Activated naive CD8-positive, alpha-beta T cell treated with anti-CD3 and anti-CD28 coated beads, Interleukin-2, amount 50 U/mL, for 24 hours (primary cell): ENCODE results near the gene PREPL.
"Not testable (repeated sequence)": the region's sequence is repeated elsewhere in the genome, so short reads cannot be mapped to it uniquely, and the experiment has no call there.

Source experiments
- ATAC-seq: fragments of 150-1000 bp; cut with Tn5 transposase; one replicate; pipeline ENCODE4 v1.10.0; 2021
- DNase-seq: peaks from one replicate; pipeline ENCODE4 v3.0.0; 2021
- H3K27ac Mint-ChIP-seq: one replicate; pipeline ENCODE4 v1.8.0; 2021; ENCODE audit warnings: mild to moderate bottlenecking, mixed read lengths
- H3K27me3 Mint-ChIP-seq: one replicate; pipeline ENCODE4 v1.8.0; 2021; ENCODE audit warnings: mixed read lengths
- H3K36me3 Mint-ChIP-seq: one replicate; pipeline ENCODE4 v1.8.0; 2021; ENCODE audit warnings: low read depth, mixed read lengths
- H3K4me1 Mint-ChIP-seq: one replicate; pipeline ENCODE4 v1.8.0; 2021; ENCODE audit warnings: mixed read lengths
- H3K4me3 Mint-ChIP-seq: one replicate; pipeline ENCODE4 v1.8.0; 2021; ENCODE audit warnings: mild to moderate bottlenecking, moderate library complexity, mixed read lengths
- H3K9me3 Mint-ChIP-seq: one replicate; pipeline ENCODE4 v1.8.0; 2021; ENCODE audit warnings: mixed read lengths

PREPL gene

GRCh38 chr2:44328750-44329149 is 32.5 kb downstream of the PREPL start:
- peaks cover 2% of the 10 kb centered on the region for H3K4me1 Mint-ChIP-seq
- H3K9me3 Mint-ChIP-seq, result no peaks in the 10 kb centered on the region
- no peak for ATAC-seq
- H3K27ac Mint-ChIP-seq, result no peak overlapping the region
- no peak for DNase-seq
- H3K27me3 Mint-ChIP-seq, result no peaks in the 10 kb centered on the region
- no peak overlapping the region for H3K4me3 Mint-ChIP-seq
- peaks cover 38% of the 10 kb centered on the region for H3K36me3 Mint-ChIP-seq

- peaks cover 2% of the 10 kb centered on the region for H3K4me1 Mint-ChIP-seq
These were observed 34.6 kb downstream of the PREPL start for GRCh38 chr2:44326548-44327264.

GRCh38 chr2:44325897-44326296 is 35.4 kb downstream of the PREPL start:
- H3K27ac Mint-ChIP-seq, result no peak overlapping the region
- DNase-seq, result no peak
- H3K4me1 Mint-ChIP-seq, result peaks cover 2% of the 10 kb centered on the region
- ATAC-seq, result no peak
- H3K4me3 Mint-ChIP-seq, result no peak overlapping the region
- peaks cover 45% of the 10 kb centered on the region for H3K36me3 Mint-ChIP-seq
- no peaks in the 10 kb centered on the region for H3K27me3 Mint-ChIP-seq
- H3K9me3 Mint-ChIP-seq, result no peaks in the 10 kb centered on the region

More at GRCh38 chr2:44326548-44327264, 34.6 kb downstream of the PREPL start:
- Mint-ChIP-seq H3K27me3 (no peaks in the 10 kb centered on the region), H3K4me3 (no peak overlapping the region), H3K36me3 (peaks cover 43% of the 10 kb centered on the region), H3K27ac (no peak overlapping the region), H3K9me3 (no peaks in the 10 kb centered on the region)
- no peak for DNase-seq
- no peak for ATAC-seq

GRCh38 chr2:44324971-44325426 is 36.3 kb downstream of the PREPL start:
- H3K36me3 Mint-ChIP-seq, result peaks cover 43% of the 10 kb centered on the region
- H3K27me3 Mint-ChIP-seq, result no peaks in the 10 kb centered on the region
- no peak for ATAC-seq
- no peaks in the 10 kb centered on the region for H3K9me3 Mint-ChIP-seq
- DNase-seq, result no peak
- H3K4me3 Mint-ChIP-seq, result no peak overlapping the region
- peaks cover 2% of the 10 kb centered on the region for H3K4me1 Mint-ChIP-seq
- H3K27ac Mint-ChIP-seq, result no peak overlapping the region

- Mint-ChIP-seq H3K36me3 (peaks cover 47% of the 10 kb centered on the region), H3K27ac (no peak overlapping the region), H3K27me3 (no peaks in the 10 kb centered on the region), H3K4me1 (no peaks in the 10 kb centered on the region), H3K9me3 (no peaks in the 10 kb centered on the region), H3K4me3 (no peak overlapping the region)
- DNase-seq (no peak), ATAC-seq (no peak)
These were observed 39.9 kb downstream of the PREPL start for GRCh38 chr2:44321360-44321759.

GRCh38 chr2:44320832-44321231 is 40.5 kb downstream of the PREPL start:
- Mint-ChIP-seq H3K27ac (no peak overlapping the region), H3K27me3 (no peaks in the 10 kb centered on the region), H3K4me3 (no peak overlapping the region), H3K4me1 (no peaks in the 10 kb centered on the region), H3K9me3 (no peaks in the 10 kb centered on the region), H3K36me3 (peaks cover 49% of the 10 kb centered on the region)
- DNase-seq (no peak), ATAC-seq (no peak)

- Mint-ChIP-seq H3K27ac (no peak overlapping the region), H3K27me3 (no peaks in the 10 kb centered on the region), H3K4me1 (no peaks in the 10 kb centered on the region), H3K4me3 (no peak overlapping the region), H3K9me3 (peaks cover 24% of the 10 kb centered on the region), H3K36me3 (peaks cover 64% of the 10 kb centered on the region)
- no peak for DNase-seq
- no peak for ATAC-seq
These were observed 45.3 kb downstream of the PREPL start for GRCh38 chr2:44315945-44316344.

GRCh38 chr2:44314362-44314761 is 46.9 kb downstream of the PREPL start:
- DNase-seq (no peak), ATAC-seq (no peak)
- H3K9me3 Mint-ChIP-seq, result peaks cover 33% of the 10 kb centered on the region
- no peaks in the 10 kb centered on the region for H3K27me3 Mint-ChIP-seq
- H3K36me3 Mint-ChIP-seq, result peaks cover 71% of the 10 kb centered on the region
- H3K4me1 Mint-ChIP-seq, result no peaks in the 10 kb centered on the region
- no peak overlapping the region for H3K4me3 Mint-ChIP-seq
- H3K27ac Mint-ChIP-seq, result no peak overlapping the region

- Mint-ChIP-seq H3K4me1 (no peaks in the 10 kb centered on the region), H3K27me3 (no peaks in the 10 kb centered on the region), H3K27ac (no peak overlapping the region), H3K9me3 (peaks cover 38% of the 10 kb centered on the region), H3K36me3 (peaks cover 48% of the 10 kb centered on the region), H3K4me3 (no peak overlapping the region)
- ATAC-seq, result no peak
- DNase-seq, result no peak
These were observed 51.0 kb downstream of the PREPL start for GRCh38 chr2:44310287-44310686.

- Mint-ChIP-seq H3K4me3 (no peak overlapping the region), H3K27me3 (peaks cover 4% of the 10 kb centered on the region), H3K9me3 (peaks cover 13% of the 10 kb centered on the region), H3K27ac (no peak overlapping the region), H3K36me3 (peaks cover 12% of the 10 kb centered on the region), H3K4me1 (no peaks in the 10 kb centered on the region)
- ATAC-seq, result no peak
- DNase-seq, result no peak
These were observed 55.4 kb downstream of the PREPL start for GRCh38 chr2:44305882-44306281.

GRCh38 chr2:44304258-44304657 is 57.0 kb downstream of the PREPL start:
- peaks cover 5% of the 10 kb centered on the region for H3K27me3 Mint-ChIP-seq
- H3K36me3 Mint-ChIP-seq, result peaks cover 2% of the 10 kb centered on the region
- H3K4me3 Mint-ChIP-seq, result no peak overlapping the region
- ATAC-seq, result no peak
- DNase-seq, result no peak
- no peaks in the 10 kb centered on the region for H3K4me1 Mint-ChIP-seq
- H3K9me3 Mint-ChIP-seq, result peaks cover 4% of the 10 kb centered on the region
- H3K27ac Mint-ChIP-seq, result no peak overlapping the region

- H3K27ac Mint-ChIP-seq, H3K4me1 Mint-ChIP-seq, ATAC-seq, DNase-seq, H3K27me3 Mint-ChIP-seq, H3K4me3 Mint-ChIP-seq, H3K36me3 Mint-ChIP-seq, H3K9me3 Mint-ChIP-seq: not testable (repeated sequence)
These were observed 57.5 kb downstream of the PREPL start for GRCh38 chr2:44303766-44304165.

- ATAC-seq, result no peak
- no peak for DNase-seq
- H3K27me3 Mint-ChIP-seq, result peaks cover 7% of the 10 kb centered on the region
- no peaks in the 10 kb centered on the region for H3K36me3 Mint-ChIP-seq
- peaks cover 7% of the 10 kb centered on the region for H3K4me1 Mint-ChIP-seq
- no peak overlapping the region for H3K27ac Mint-ChIP-seq
- no peaks in the 10 kb centered on the region for H3K9me3 Mint-ChIP-seq
- no peak overlapping the region for H3K4me3 Mint-ChIP-seq
These were observed 60.2 kb downstream of the PREPL start for GRCh38 chr2:44301111-44301510.

GRCh38 chr2:44299635-44300034 is 61.7 kb downstream of the PREPL start:
- no peak overlapping the region for H3K27ac Mint-ChIP-seq
- ATAC-seq, result no peak
- peaks cover 8% of the 10 kb centered on the region for H3K4me1 Mint-ChIP-seq
- no peak for DNase-seq
- H3K27me3 Mint-ChIP-seq, result peaks cover 7% of the 10 kb centered on the region
- no peak overlapping the region for H3K4me3 Mint-ChIP-seq
- no peaks in the 10 kb centered on the region for H3K36me3 Mint-ChIP-seq
- no peaks in the 10 kb centered on the region for H3K9me3 Mint-ChIP-seq

- Mint-ChIP-seq H3K4me3 (no peak overlapping the region), H3K27me3 (peaks cover 11% of the 10 kb centered on the region), H3K4me1 (peaks cover 8% of the 10 kb centered on the region), H3K27ac (no peak overlapping the region), H3K36me3 (no peaks in the 10 kb centered on the region), H3K9me3 (no peaks in the 10 kb centered on the region)
- no peak for DNase-seq
- no peak for ATAC-seq
These were observed 63.9 kb downstream of the PREPL start for GRCh38 chr2:44297431-44297830.

GRCh38 chr2:44296653-44297052 is 64.6 kb downstream of the PREPL start:
- no peak for DNase-seq
- Mint-ChIP-seq H3K4me1 (peaks cover 8% of the 10 kb centered on the region), H3K36me3 (no peaks in the 10 kb centered on the region), H3K9me3 (no peaks in the 10 kb centered on the region), H3K27ac (no peak overlapping the region), H3K4me3 (no peak overlapping the region), H3K27me3 (peaks cover 11% of the 10 kb centered on the region)
- no peak for ATAC-seq
